Hepatic stellate cell (primary cell): ENCODE data around the gene RPS6KB2.
"Not testable (repeated sequence)": the region's sequence is repeated elsewhere in the genome, so short reads cannot be mapped to it uniquely, and the experiment has no call there.

ENCODE experiments used
- DNase-seq: peaks from one replicate; pipeline ENCODE4 v3.0.0; 2011; ENCODE audit warnings: low spot score

Gene RPS6KB2

DNA sequence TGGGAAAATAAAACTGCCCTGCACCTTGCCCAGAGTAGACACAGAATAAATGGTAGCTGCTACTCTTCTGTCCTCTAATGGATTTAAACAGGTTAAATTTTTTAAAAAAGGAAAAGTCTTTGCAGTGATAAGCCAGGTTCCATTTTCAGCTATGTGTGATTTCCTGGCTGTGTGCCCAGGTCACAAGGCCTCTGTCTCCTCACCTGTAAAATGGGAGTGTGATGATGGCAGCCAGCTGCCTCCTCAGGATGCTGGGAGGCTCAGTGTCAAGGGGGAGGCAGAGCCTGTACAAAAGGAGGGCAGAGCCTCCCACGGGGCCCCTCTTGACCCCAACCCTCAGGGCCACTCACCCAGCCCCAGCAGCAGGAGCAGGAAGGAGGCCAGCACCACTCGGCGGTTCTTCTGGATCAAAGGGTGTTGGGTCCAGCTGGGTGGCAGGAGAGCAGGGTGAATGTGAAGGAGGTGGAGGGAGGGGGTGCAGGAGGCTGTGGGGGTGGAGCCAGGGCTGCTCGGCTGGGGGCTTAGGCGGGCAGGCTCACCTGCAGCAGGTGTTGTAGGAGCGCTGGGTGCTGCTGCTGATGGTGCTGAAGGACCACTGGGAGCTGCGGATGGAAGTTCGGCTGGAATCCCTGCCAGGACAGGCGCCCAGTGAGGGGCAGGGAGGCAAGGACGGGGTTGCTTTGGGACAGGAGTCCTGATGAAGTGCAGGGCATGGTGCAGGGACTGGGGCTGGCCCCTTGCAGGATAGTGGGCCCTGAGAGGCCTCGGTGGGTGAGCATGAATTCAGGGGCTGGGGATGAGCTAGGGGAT lies 38.9 kb downstream of the RPS6KB2 start:
- no peak for DNase-seq

DNA sequence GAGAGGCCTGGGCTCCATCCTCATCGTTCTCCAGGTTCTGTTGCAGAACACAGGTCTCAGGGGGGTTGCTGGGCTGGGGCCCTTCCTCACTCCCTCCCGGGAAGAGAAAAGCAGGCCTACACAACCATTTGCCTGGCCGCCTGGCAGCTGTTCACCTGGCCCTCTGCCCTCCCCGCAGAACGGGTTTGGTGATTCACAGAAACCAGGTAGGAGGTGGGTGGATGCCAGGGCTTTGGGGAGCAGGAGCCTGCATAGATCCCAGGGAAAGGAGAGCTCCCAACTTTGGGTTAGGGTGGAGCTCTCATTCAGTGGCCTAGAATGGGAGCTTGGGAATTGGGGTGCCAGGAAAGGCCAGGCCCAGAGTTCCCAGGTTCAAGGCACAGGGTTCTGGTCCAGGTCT lies 39.8 kb downstream of the RPS6KB2 start:
- no peak for DNase-seq

DNA sequence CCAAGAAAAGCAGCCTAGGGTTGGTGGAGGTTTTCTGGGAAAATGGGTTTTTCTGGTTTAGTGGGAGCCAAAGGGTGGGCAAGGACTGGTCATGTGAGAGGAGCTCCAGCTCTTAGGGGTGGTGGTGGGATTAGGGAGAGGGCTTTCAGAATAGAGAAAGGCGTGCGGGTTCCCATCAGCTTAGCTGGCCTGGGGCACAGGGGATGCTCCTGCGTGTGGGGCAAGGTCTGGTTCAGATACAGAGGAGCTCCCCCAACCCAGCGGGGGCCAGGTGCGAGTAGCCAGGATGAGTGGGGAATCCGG lies 40.1 kb downstream of the RPS6KB2 start:
- no peak for DNase-seq

DNA sequence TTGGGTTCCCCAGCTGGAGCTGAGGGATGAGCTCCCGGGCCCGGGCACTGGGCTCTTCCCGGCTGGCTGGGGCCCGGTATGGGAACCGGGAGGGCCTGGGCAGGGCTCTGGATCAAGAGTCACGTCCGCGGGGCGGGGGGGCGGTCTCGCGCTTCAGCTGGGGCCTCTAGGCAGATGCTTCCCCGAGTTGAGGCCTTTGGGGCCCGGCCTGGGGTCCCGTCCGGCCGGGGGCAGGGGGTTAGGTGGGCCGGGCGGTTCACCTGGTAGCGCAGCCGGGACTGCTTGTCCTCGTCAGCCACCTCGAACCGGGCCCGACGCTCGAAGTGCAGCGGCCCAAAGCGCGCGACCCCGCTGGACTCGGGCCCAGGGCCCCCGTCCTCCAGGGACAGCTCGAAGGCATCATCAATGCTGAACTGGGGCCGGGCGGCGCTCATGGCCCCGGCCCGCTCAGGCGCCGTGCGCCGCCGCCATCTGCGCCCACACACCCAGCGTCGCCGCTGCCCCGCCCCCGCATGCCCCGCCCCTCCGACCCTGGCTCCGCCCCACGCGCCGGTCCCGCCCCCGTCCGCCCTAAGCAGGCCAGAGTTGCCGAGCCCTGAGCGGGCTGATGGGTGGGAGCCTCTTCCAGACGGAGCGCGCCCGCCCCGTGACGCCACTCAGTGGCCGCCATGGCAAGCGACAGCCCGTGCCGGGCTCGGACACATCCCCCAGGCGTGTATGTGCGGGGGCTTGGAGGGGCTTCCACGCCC lies 40.6 kb downstream of the RPS6KB2 start, which contains the start of gene TMEM134:
Gene TMEM134, minus strand, starts transcription at position 493 of the 749 bp plus-strand sequence. Its CDS starts 59 bp downstream, at position 434.
- peak; percentile 94 for DNase-seq

DNA sequence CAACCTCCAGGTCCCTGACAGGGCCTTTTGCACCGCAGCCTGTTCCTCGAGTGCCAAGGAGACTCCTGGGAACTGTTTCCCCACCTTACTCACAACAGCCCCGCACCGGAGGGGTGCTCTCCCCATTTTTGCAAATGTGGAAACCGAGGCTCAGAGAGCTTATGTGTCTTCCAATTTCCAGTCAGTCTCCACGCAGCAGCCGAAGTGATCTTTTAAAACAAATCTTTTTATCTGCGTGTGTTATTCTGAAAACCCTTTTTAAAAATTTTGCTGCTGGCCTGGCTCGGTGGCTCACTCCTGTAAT lies 41.2 kb downstream of the RPS6KB2 start:
- DNase-seq: no peak

DNA sequence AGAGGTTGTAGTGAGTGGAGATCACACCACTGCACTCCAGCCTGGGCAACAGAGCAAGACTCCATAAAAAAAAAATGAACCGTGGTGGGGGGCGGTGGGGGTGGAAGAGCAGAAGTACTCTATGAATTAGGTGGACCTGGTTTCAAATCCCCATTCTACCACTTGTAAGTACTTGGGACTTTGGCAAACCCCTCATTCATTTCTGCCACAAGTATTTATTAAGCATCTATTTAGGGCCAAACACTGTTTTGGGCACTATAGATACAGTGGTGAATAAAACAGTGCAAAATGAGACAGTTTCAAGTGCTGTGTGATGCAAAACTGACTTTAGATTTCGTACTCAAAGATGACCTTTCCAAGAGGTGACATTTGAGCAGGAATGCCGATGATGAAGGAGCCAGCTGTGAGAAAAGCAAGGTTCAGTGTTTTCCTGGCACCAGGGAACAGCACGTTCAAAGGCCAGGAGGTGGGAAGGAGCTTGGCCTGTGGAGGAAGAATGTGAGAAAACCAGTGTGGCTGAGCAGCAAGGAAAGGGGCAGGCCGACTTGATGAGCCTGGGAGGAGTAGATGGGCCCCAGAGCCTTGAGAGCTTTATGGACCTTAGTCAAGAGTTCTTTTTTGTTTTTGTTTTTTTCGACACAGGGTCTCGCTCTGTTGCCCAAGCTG lies 42.2 kb downstream of the RPS6KB2 start:
- DNase-seq: no peak

DNA sequence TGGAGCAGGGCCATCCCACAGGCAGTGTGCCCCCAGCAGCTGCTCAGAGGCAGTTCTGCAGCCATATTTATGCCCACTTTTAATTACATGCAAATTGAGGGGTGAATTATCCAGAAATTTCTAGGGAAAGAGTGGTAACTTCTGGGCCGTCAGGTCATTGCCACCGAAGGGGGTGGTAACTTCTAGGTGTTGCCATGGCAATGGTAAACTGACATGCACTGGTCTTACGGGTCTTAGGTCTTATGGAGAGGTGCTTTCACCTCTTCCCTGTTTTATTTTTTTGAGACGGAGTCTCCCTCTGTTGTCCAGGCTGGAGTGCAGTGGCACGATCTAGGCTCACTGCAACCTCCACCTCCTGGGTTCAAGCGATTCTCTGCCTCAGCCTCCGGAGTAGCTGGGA lies 44.6 kb downstream of the RPS6KB2 start:
- no peak for DNase-seq

DNA sequence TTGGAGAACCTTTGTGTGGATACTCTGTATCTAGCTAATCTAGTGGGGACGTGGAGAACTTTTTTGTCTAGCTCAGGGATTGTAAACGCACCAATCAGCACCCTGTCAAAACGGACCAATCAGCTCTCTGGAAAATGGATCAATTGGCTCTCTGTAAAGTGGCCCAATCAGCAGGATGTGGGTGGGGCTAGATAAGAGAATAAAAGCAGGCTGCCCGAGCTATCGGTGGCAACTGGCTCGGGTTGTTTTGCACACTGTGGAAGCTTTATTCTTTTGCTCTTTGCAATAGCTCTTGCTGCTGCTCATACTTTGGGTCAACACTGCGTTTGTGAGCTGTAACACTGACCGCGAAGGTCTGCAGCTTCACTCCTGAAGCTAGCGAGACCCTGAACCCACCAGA lies 48.4 kb downstream of the RPS6KB2 start:
- not testable (repeated sequence) for DNase-seq

DNA sequence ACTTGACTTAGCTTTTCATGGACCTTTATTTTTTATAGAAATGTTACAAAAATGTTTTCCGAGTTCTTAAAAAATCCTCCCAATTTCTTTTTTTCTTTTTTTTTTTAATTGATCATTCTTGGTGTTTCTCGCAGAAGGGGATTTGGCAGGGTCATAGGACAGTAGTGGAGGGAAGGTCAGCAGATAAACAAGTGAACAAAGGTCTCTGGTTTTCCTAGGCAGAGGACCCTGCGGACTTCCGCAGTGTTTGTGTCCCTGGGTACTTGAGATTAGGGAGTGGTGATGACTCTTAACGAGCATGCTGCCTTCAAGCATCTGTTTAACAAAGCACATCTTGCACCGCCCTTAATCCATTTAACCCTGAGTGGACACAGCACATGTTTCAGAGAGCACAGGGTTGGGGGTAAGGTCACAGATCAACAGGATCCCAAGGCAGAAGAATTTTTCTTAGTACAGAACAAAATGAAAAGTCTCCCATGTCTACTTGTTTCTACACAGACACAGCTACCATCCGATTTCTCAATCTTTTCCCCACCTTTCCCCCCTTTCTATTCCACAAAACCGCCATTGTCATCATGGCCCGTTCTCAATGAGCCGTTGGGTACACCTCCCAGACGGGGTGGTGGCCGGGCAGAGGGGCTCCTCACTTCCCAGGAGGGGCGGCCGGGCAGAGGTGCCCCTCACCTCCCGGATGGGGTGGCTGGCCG lies 49.2 kb downstream of the RPS6KB2 start:
- not testable (repeated sequence) for DNase-seq

DNA sequence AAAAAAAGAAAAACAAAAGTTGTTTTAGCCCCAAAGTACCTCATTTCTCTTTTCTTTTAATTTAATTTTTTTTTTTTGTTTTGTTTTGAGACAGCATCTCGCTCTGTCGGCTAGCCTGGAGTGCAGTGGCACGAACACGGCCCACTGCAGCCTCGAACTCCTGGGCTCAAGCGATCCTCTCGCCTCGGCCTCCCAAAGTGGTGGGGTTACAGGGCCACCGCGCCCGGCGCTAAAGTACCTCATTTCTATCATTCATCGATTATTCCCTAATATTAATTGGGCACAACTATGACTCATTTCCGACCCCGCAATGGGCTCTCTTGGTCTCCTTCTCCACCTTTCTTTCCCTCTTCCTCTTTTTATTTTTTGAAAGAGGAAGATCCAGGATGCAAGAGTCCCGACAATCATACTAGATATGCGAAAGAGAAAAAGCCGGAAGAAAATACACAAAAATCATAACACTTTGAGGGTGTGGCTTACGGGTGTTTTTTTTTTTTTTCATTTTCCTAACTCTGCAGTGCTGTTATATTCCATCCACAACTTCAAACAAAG lies 54.1 kb downstream of the RPS6KB2 start:
- DNase-seq: no peak

DNA sequence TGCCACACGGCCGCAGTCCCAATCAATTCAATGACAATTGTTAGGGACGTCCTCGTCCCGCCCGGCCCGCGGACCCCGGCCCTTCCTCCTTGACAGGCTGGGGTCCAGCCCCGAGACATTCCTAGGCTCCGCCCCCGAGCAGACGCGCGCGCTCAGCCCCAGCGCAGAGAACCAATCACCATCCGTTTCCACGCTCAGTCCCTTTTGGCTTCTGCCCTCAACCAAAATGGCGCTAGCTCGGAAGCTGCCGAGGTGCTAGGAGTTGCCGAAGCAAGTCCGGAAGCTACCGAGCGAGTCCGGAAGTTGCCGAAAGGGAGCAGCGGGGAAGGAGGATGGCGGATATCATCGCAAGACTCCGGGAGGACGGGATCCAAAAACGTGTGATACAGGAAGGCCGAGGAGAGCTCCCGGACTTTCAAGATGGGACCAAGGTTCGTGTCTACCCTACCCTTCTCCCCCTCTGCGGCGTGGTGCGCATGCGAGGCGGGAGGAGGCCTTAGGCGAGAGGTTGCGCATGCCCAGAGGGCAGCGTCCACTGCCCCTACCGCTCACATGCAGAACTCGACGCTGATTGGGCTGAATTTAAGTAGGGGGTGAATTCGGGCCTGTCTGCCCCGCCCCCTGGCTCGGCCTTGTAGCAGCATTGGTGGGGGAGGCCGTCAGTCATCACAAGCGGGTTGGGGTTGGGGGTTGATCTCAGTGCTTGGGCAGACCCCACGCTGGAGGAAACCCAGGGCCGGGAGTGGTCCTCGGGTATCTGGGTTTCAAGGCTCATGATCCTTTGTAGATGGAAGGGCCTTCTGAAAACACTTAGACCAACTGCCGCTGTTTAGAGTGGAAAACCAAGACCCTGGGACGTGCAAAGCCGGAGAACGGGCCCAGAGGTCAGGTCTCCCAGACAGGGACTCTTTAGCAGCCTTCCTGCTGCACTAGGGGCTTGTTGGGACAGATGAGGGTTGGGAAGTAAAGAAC lies 54.8 kb downstream of the RPS6KB2 start, which contains the start of gene AIP:
Gene AIP, plus strand, starts transcription at position 200 of the 972 bp plus-strand sequence. Its CDS starts 133 bp downstream, at position 333.
- DNase-seq: peak; percentile 100

DNA sequence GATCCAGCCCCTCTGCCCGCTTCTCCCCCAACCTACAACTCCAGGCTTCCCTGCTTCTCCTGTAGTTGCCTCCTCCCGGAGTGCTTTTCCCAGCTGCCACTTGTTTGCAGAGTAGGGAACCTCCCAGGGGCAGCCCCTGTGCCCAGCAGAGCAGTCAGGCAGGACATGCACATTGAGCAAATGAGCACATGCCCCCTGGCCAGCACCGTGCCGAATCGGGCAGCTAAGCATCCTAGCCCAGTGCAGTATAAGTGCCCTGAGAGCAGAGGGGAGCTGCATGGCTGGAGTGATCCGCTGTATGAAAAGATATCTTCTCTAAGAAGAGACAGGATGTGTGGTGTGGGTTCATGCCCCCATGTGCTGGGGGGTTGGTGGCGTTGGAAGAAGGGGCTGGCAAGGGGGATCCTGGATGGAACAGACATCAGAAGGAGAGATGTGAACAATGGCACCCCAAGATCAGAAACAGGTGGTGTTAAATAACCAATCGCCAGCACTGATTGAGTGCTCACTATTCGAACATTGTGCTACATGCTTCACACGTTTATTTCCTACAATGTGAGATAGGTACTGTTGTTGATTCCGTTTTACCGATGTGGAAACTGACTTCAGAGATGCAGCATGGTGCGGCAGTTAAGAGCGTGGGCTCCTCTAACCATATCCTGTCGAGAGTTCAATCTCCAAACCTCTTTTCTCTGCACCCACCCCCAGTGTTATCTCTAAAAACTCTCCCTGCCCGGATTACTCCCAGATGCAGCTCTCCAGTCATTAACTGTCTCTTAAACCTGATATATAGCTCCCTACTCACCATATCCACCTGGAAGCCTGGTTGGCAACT lies 55.8 kb downstream of the RPS6KB2 start:
- DNase-seq: no peak

DNA sequence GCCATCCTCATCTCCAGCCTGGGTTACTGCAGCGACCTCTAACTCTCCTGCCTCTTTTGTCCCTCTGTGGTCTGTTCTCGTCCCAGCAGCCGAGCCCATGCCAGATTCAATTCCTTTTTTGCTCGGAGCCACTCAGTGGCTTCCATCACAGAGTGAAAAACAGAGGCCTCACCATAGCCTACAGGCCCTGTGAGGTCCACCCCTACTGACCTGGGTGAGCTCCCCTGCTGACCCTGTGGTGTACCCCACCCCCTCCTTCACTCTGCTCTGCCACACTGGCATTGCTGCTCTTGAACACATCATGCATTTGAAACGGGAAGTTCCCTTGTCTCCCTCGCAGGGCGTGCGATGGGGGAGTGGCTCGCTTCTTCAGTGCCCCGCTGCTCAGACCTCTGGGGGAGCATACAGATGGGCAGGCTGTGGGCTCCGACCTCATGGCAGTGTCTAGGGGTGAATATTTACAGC lies 56.6 kb downstream of the RPS6KB2 start:
- DNase-seq: no peak
